IgD-negative memory B cell (primary cell): Measurements from ENCODE around the gene PLPPR3. TPM values are rescaled to one million over a fixed set of nuclear protein-coding genes. Genes with fewer than 3 reads are reported as not detected.

Experiments used
- H3K27ac Mint-ChIP-seq, 3 donors: one replicate each; pipeline ENCODE4 v1.8.0; 2020 to 2022; ENCODE audit warnings: mild to moderate bottlenecking in 3 of 3, mixed read lengths in 3 of 3, moderate library complexity in 1 of 3
- H3K27me3 Mint-ChIP-seq: one replicate; pipeline ENCODE4 v1.8.0; 2021; ENCODE audit warnings: mixed read lengths
- H3K36me3 Mint-ChIP-seq: one replicate; pipeline ENCODE4 v1.8.0; 2020; ENCODE audit warnings: mild to moderate bottlenecking, mixed read lengths
- H3K4me1 Mint-ChIP-seq, 3 donors: one replicate each; pipeline ENCODE4 v1.8.0; 2020 to 2022; ENCODE audit warnings: mixed read lengths in 3 of 3, mild to moderate bottlenecking in 1 of 3
- H3K4me3 Mint-ChIP-seq, 4 donors: one replicate each; pipeline ENCODE4 v1.8.0; 2020 to 2022; ENCODE audit warnings: mild to moderate bottlenecking in 4 of 4, mixed read lengths in 4 of 4, moderate library complexity in 3 of 4
- H3K9me3 Mint-ChIP-seq, 3 donors: one replicate each; pipeline ENCODE4 v1.8.0; 2020 to 2021; ENCODE audit warnings: mixed read lengths in 3 of 3, mild to moderate bottlenecking in 1 of 3
- polyA plus RNA-seq: library from polyadenylated mRNA; unstranded; fragments of 300-500 nt; fragmentation: Illumina TruSeq; gene quantifications from one replicate; pipeline ENCODE4 v1.2.3, GENCODE V29; 2021

PLPPR3 gene
- polyA plus RNA-seq, 1 donor from 2014 or later, result not detected

DNA sequence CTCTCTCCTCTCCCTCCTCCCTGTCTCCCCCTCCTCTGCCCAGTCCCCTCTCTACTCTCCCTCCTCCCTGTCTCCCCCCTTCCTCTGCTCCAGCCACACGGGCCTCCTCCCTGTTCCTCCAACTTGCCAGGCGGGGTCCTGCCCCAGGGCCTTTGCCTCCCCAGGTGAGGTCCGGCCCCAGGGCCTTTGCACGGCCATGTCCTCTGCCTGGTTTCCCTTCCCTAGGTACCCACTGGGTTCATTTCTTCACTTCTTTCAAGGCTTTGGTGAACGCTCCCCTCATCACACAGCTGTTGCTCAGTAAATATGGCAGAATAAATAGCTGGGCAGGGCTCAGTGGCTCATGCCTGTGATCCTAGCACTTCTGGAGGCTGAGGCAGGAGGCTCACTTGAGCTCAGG lies 49.7 kb downstream of the PLPPR3 start:
- peaks cover 13% of the 10 kb centered on the region for H3K27me3 Mint-ChIP-seq
- H3K27ac Mint-ChIP-seq, result no peak overlapping the region
- peaks cover 0 to 3% (median 3%) of the 10 kb centered on the region in 3 donors for H3K4me1 Mint-ChIP-seq

DNA sequence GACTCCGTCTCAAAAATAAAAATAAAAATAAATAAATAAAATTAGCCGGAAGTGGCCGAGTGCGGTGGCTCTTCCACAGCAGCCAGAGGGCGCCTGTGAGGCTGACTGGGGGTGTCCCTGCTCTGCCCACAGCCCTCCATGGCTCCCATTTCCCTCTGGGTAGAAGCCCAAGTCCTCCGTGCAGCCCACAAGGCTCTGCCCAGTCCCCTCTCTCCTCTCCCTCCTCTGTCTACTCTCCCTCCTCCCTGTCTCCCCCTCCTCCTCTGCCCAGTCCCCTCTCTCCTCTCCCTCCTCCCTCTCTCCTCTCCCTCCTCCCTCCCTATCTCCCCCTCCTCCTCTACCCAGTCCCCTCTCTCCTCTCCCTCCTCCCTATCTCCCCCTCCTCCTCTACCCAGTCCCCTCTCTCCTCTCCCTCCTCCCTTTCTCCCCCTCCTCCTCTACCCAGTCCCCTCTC lies 50.4 kb downstream of the PLPPR3 start:
- H3K36me3 Mint-ChIP-seq, result no peaks in the 10 kb centered on the region
- no peak overlapping the region for H3K27ac Mint-ChIP-seq
- no peak overlapping the region for H3K4me3 Mint-ChIP-seq
- H3K9me3 Mint-ChIP-seq, result no peaks in the 10 kb centered on the region
- peaks cover 0 to 3% (median 3%) of the 10 kb centered on the region in 3 donors for H3K4me1 Mint-ChIP-seq
- H3K27me3 Mint-ChIP-seq, result peaks cover 14% of the 10 kb centered on the region

More for the DNA sequence above, 49.7 kb downstream of the PLPPR3 start:
- Mint-ChIP-seq H3K36me3 (no peaks in the 10 kb centered on the region), H3K4me3 (no peak overlapping the region), H3K9me3 (no peaks in the 10 kb centered on the region)

DNA sequence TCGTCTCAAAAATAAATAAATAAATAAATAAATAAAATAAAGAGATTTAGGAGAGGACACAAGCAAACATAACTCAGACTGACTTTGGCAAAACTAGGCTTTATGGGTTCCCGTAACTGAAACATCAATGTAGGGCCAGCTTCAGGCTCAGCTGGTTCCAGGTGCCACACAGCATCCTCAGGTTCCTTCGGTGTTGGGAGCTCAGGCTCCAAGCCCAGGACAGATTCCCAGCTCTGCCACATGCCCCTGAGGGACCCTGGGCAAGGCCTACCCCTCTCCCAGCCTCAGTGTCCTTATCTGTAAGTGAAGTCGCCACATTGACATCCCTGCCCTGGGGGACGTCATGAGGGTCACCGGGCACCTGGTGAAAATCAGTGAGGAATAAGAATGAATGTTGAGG lies 52.1 kb downstream of the PLPPR3 start:
- Mint-ChIP-seq H3K4me3 (no peak overlapping the region), H3K9me3 (no peaks in the 10 kb centered on the region), H3K27ac (no peak overlapping the region), H3K4me1 (peaks cover 0 to 3% (median 3%) of the 10 kb centered on the region in 3 donors), H3K36me3 (no peaks in the 10 kb centered on the region), H3K27me3 (peaks cover 13% of the 10 kb centered on the region)

GRCh38 chr19:768424-768823 lies 53.3 kb downstream of the PLPPR3 start:
- Mint-ChIP-seq H3K4me3 (peak overlapping the region in 1 of 4 donors; percentile 22), H3K27ac (peak overlapping the region in 1 of 3 donors; percentile 31), H3K27me3 (peaks cover 13% of the 10 kb centered on the region), H3K4me1 (peaks cover 0 to 3% (median 3%) of the 10 kb centered on the region in 3 donors), H3K9me3 (no peaks in the 10 kb centered on the region), H3K36me3 (no peaks in the 10 kb centered on the region)

DNA sequence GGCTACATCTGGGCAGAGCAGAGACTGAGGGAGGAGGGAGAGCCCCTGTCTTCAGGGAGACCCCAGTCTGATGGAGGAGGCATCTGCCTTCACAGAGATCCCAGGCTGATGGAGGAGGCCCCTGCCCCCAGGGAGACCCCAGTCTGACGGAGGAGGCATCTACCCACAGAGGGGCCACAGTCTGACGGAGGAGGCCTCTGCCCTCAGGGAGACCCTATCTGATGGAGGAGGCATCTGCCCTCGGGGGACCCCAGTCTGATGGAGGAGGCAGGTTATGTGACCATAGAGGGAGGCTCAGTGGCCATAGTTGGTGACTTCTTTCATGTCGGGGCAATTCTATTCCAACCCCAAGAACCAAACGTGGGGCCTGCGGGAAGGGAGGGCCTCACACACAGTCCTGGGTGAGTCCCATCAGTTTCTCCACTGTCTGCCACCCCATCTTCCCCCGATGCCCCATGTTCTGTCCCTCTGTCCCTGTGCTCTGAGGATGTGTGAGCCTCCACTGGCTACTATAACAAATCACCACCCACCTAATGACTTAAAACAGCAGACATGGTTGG lies 56.5 kb downstream of the PLPPR3 start:
- Mint-ChIP-seq H3K27ac (no peak overlapping the region), H3K4me1 (peaks cover 0 to 1% (median 1%) of the 10 kb centered on the region in 3 donors), H3K4me3 (no peak overlapping the region), H3K9me3 (peaks cover 0 to 2% (median 0%) of the 10 kb centered on the region in 3 donors), H3K36me3 (no peaks in the 10 kb centered on the region), H3K27me3 (peaks cover 8% of the 10 kb centered on the region)

DNA sequence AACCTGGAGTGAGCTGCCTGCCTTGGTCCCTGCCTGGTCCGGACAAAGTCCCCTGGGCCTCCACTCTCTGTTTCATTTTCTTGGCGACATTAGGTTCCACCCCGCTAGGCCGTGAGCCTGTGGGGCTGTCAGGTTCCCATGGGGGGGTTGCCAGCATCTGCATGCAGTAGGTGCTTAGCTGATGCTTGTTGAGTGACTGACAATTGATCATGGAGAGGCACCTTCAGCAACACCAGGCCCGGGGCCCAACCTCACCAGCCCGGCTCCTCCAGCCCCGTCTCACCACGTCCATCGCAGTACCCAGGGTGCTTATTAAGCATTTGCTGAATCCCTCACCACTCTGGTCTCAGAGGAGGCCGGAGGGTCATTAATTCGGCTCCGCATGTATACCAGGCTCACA lies 57.5 kb downstream of the PLPPR3 start:
- no peak overlapping the region for H3K4me3 Mint-ChIP-seq
- no peak overlapping the region for H3K27ac Mint-ChIP-seq
- H3K4me1 Mint-ChIP-seq, result no peaks in the 10 kb centered on the region
- H3K36me3 Mint-ChIP-seq, result no peaks in the 10 kb centered on the region
- H3K9me3 Mint-ChIP-seq, result peaks cover 0 to 5% (median 0%) of the 10 kb centered on the region in 3 donors
- H3K27me3 Mint-ChIP-seq, result peaks cover 7% of the 10 kb centered on the region

- Mint-ChIP-seq H3K27me3 (peaks cover 7% of the 10 kb centered on the region), H3K4me3 (no peak overlapping the region), H3K27ac (no peak overlapping the region), H3K9me3 (peaks cover 0 to 5% (median 0%) of the 10 kb centered on the region in 3 donors), H3K4me1 (no peaks in the 10 kb centered on the region), H3K36me3 (no peaks in the 10 kb centered on the region)
These were observed 57.9 kb downstream of the PLPPR3 start for GRCh38 chr19:763869-764268.

GRCh38 chr19:763181-763580 lies 58.6 kb downstream of the PLPPR3 start:
- H3K27me3 Mint-ChIP-seq, result peaks cover 4% of the 10 kb centered on the region
- peaks cover 2% of the 10 kb centered on the region for H3K36me3 Mint-ChIP-seq
- no peak overlapping the region for H3K27ac Mint-ChIP-seq
- H3K9me3 Mint-ChIP-seq, result peaks cover 0 to 7% (median 0%) of the 10 kb centered on the region in 3 donors
- H3K4me3 Mint-ChIP-seq, result no peak overlapping the region
- H3K4me1 Mint-ChIP-seq, result no peaks in the 10 kb centered on the region

Other genes with a start within 250 kb of the PLPPR3 start
- gene BSG, start 249.4 kb downstream of the PLPPR3 start, polyA plus RNA-seq, result 287 TPM
- gene HCN2, start 232.1 kb downstream of the PLPPR3 start, polyA plus RNA-seq, result not detected
- 41.9 TPM for gene POLRMT, start 188.4 kb downstream of the PLPPR3 start, polyA plus RNA-seq
- not detected for gene FGF22, start 182.1 kb downstream of the PLPPR3 start, polyA plus RNA-seq
- gene RNF126, start 158.7 kb downstream of the PLPPR3 start, polyA plus RNA-seq, result 108 TPM
- 1.7 TPM for gene FSTL3, start 145.6 kb downstream of the PLPPR3 start, polyA plus RNA-seq
- gene PRSS57, start 126.5 kb downstream of the PLPPR3 start, polyA plus RNA-seq, result not detected
- not detected for gene PALM, start 113.0 kb downstream of the PLPPR3 start, polyA plus RNA-seq
- not detected for gene MISP, start 70.8 kb downstream of the PLPPR3 start, polyA plus RNA-seq
- gene PTBP1, start 24.5 kb downstream of the PLPPR3 start, polyA plus RNA-seq, result 163 TPM
- not detected for gene AZU1, start 5.9 kb upstream of the PLPPR3 start, polyA plus RNA-seq
- not detected for gene PRTN3, start 19.0 kb upstream of the PLPPR3 start, polyA plus RNA-seq
- not detected for gene ELANE, start 30.3 kb upstream of the PLPPR3 start, polyA plus RNA-seq
- 6.3 TPM for gene CFD, start 37.7 kb upstream of the PLPPR3 start, polyA plus RNA-seq
- 138 TPM for gene MED16, start 71.2 kb upstream of the PLPPR3 start, polyA plus RNA-seq
- gene RNU6-9, start 71.5 kb upstream of the PLPPR3 start, polyA plus RNA-seq, result not detected
- gene R3HDM4, start 91.3 kb upstream of the PLPPR3 start, polyA plus RNA-seq, result 322 TPM
- gene KISS1R, start 95.4 kb upstream of the PLPPR3 start, polyA plus RNA-seq, result 3.9 TPM
- gene ARID3A, start 104.1 kb upstream of the PLPPR3 start, polyA plus RNA-seq, result 4.2 TPM
- gene WDR18, start 162.4 kb upstream of the PLPPR3 start, polyA plus RNA-seq, result 53.4 TPM
- not detected for gene GRIN3B, start 178.5 kb upstream of the PLPPR3 start, polyA plus RNA-seq
- gene TMEM259, start 199.2 kb upstream of the PLPPR3 start, polyA plus RNA-seq, result 82.6 TPM
- gene RNU6-2, start 199.6 kb upstream of the PLPPR3 start, polyA plus RNA-seq, result not detected
- gene CNN2, start 204.7 kb upstream of the PLPPR3 start, polyA plus RNA-seq, result 596 TPM
- gene ABCA7, start 218.2 kb upstream of the PLPPR3 start, polyA plus RNA-seq, result 21.4 TPM
- 391 TPM for gene ARHGAP45, start 245.2 kb upstream of the PLPPR3 start, polyA plus RNA-seq